ENCODE measurements around the gene RIIAD1.
"Not testable (repeated sequence)": the region's sequence is repeated elsewhere in the genome, so short reads cannot be mapped to it uniquely, and the experiment has no call there.

The RIIAD1 gene

DNA sequence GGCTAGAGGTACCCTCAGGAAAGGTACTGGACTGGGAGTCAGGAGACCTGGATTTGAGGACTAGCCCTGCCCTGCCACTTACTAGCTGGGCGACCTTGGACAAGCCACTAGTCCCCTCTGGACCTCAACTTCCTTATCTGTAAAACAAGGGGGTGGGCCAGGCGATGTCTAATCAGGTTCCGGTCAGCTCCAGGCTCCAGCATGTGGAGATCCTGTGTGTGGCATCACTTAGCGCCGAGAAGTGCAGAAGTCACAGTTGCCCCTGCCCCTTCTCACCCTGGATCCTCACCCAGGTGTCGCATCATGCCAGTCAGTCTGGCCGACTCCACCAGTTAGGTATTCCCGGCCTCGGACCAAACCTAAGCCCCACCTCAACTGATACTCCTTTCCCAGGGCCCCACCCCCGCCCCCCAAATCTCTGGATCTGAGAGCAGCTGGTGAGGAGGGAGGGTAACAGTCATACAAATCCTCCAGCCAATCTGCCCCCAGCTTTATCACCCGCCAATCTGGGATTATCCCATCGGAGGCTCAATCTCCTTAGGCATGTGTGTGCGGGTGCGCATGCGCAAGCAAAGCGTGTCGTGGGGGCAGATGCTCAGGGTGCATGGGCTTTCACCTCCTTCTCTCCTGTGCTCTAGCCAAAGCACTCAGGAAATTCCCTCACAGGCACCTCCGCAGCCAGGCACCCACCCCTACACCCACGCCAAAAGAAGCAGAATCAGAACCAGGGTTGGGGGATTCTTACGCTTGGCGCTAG lies 10.1 kb upstream of the RIIAD1 start:
- DNase-seq: no peak

DNA sequence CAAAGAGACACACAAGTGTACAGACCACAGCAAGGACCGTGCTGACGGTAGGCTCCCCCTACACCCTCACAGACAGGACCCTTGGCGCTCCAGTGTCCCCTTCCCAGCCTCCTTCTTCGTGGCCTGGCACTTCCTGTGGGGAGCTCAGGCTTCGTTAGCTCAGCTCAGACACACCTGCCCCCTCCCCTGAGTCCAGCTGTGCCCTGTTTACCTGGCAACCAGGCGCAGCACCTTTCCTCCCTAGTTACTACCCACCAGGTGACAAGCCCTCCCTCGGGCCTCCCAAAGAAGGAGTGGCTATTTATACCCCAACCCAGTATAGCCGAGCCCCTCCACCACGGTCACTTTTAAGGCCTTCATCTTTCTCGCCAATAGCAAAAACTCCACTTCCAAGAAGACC lies 9.4 kb upstream of the RIIAD1 start:
- DNase-seq: no peak

GRCh38 chr1:151713044-151713443 lies 8.3 kb upstream of the RIIAD1 start:
- DNase-seq: no peak

DNA sequence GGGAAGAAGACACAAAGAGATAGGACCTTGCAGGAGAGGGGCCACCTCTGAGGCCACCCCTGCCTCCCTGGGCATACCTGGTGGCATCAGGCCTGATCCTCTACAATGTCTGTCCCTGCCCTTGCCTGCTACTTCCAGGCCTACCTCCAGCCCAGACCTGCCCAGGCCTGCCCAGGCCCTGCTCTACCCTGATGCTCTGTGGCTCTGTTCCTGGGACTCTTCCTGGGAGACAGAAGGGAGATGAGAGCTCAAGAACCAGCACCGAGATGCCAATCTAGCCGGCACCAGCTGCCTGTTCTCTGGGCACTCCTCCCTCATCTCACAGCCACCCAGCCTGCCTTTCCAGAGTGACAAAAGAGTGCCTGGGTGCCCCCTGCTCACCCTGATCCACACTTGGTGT lies 7.4 kb upstream of the RIIAD1 start:
- no peak for DNase-seq

DNA sequence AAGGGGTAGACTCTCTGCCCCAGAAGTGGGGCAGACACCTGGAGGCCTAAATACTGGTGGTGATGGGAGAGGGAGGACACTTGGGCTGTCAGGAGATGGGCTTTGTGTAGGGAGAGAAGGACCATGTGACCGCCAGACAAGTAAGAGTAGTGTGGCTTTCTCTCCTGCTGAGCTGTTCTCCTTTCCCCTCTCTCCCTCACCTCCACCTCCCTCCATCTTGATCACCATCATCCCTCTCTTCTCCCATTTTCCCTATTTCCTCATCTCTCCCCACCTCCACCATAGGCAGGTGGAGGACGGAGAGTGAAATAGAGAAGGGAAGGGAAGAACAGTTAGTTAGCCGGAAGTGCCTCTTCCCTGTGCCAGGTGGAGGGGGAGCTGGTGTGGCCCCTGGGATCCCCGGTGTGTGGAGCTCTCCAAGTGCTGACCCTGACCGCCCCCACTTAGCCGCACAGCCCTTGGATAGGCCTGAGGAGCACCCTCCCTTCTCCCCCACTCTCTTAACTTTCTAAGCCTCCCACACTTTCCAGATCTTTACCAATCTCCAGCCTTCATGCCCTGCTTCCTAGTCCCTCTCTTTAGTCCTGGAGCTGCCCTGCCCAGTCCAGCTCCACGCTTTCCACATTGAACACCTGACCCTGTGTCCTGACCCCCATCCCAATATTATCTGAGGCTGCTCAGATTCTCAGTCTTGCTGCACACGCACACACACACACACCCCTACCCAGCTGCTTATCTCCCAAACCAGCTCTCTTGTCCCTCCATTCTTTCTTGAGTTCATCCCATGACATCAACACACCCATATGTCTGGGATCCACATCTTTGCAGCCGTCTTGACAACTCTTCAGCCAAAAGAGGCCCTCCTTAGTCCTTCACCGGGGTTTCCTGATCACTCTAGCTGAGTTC lies 6.2 kb upstream of the RIIAD1 start:
- DNase-seq: no peak

DNA sequence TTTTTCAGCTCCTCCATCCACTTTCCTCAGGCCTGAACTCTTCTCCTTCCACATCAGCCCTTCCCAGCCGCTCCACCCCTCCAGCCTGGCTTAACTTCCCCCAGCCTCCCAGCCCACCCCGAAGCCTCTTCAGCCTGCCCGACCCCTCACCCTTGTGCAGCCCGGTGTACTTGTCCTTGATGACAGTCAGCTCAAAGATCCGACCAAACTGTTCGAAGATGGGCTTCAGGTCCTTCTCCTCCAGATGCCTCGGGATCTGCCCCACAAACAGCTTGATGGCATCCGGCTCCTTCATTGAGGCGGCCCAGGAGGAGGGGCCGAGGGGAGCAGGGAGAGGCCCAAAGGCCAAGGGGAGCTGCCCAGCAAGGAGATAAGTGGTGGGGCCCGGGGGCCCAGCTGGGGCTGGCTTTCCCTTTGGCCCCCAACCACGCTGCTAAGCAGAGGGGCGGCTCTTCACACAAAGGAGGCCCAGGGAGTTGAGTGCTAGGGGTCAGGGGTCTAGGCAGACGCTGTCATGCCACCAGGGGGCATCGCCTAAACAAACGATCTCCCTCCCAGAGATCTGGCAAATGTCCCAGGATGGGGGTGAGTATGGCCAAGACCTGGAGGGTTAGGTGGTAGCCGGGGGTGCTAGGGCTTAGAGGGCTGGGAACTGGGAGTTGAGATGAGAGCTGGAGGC lies 5.5 kb upstream of the RIIAD1 start:
- DNase-seq: no peak

DNA sequence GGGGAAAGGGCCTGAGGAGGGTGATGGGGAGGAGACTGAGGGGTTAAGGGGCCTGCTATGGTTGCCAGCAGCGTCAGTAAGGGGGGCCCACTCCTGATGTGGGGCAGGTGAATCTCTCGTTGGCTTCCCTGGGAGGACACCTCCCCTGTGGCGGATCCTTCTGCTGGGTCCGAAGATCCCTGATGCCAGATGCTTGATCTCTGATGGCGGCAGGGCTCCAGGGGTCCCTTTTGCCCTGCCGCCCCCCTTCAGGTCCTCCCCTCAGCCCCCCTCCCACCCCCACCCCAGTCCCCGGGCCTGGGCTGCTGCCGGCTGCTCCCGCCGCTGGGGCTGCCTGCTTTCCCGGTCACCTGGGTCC lies 4.9 kb upstream of the RIIAD1 start:
- DNase-seq: no peak

GRCh38 chr1:151716771-151717631 lies 4.3 kb upstream of the RIIAD1 start, which contains the start of gene CELF3:
Gene CELF3 (minus strand): TSS chr1:151716803. CDS start chr1:151716020, 783 bp downstream.
- DNase-seq: no peak

GRCh38 chr1:151718011-151718431 lies 3.3 kb upstream of the RIIAD1 start:
- DNase-seq: no peak

- no peak for DNase-seq
These were observed 2.7 kb upstream of the RIIAD1 start for GRCh38 chr1:151718666-151719065.

DNA sequence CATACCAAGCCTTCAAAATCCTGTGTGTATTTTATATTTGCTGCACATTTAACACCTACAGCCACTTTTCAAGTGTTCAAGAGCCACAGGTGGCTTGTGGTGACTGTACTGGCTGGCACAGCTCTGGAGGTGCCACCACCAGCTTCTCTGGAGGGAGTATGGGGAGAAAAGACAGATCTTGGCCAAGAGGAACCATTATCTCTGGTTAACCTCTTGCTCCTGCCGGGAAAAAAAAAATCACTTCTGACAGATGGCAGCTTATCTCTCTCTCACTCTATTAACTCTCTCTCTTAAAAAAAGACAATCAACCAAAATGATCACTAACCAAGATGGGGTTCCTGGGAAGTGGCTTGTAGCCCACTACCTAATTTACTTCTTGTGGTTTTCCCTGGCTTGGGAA lies 1.2 kb upstream of the RIIAD1 start:
- no peak for DNase-seq

DNA sequence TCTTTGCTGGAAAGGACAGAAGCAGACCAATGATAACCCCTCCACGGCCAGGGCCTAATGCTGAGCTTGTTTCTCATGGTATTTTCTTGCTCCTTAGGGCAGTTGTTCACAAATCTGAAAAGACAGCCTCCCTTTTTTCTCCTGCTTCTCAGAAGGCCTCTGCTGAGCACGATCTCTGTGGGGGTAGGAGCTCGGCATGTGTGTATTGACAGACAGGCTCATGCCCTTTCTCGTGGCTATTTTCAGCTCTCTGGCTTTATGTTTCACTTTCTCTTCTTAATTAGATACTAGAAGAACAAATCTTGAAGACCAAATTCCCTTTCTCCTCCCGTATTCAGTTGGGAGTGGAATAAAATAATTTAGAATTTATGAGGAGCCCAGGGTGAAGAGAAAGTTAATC lies 768 bp upstream of the RIIAD1 start:
- peak in 1 of 2 donors; percentile 24 for DNase-seq

- DNase-seq: no peak
These were observed 627 bp downstream of the RIIAD1 start for GRCh38 chr1:151721788-151722510.

- DNase-seq: no peak
These were observed 2.5 kb downstream of the RIIAD1 start for GRCh38 chr1:151723726-151724370.

- no peak for DNase-seq
These were observed 7.1 kb downstream of the RIIAD1 start for GRCh38 chr1:151728151-151729054.

DNA sequence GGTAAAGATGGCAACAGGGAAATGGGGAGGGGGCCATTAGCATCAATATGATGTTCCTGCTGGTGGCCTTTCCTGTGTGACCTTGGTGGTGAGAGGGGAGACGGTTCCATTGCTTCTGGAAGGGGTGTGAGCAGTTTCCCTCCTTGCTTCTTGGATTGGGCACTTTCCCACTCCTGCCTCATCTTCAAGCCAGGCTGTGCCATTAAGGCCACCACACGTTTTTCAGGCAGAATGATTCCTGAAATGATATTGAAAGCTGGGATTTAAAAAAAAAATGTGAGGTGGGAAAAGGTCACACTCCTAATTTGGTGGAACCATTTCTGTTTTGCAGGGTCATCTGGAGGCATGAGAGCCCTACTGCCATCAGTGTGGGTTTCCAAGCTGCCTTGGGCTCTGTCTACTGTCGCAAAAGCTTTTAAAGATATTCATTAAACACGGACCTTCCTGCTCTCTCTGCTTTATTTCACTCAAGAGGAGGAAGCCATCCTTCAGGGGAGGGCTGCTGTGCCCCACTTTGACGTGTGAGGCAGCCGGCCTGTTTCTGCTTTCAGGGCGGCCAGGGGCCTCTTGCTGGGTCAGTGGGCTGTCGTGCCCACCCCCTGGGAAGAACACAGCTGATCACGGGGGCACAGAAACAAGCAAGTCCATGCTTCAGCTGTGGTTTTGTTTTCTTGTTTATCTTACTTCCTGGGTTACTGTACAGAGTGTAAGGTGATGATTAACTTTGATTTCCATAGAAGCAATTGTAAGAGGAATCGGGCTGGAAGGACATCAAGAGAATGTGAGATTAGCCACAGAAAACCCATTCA lies 8.0 kb downstream of the RIIAD1 start:
- DNase-seq: no peak

DNA sequence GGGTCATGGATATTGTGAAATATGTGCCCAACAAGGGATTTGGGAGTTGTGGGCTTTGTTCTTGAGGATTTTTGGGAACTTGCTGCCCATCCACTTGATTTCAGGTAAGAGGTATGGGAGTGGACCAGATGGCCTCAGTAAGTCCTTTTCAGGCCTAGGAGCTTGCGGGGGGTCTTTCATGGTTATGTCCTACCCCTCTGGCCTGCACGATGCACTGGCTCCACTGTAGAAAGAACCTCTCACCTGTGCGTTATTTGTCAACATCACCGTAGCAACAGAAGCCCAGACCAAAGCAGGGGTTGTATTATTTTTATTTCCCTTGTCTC lies 8.6 kb downstream of the RIIAD1 start:
- no peak for DNase-seq

- DNase-seq: no peak
These were observed 11.8 kb downstream of the RIIAD1 start for GRCh38 chr1:151733126-151733525.

DNA sequence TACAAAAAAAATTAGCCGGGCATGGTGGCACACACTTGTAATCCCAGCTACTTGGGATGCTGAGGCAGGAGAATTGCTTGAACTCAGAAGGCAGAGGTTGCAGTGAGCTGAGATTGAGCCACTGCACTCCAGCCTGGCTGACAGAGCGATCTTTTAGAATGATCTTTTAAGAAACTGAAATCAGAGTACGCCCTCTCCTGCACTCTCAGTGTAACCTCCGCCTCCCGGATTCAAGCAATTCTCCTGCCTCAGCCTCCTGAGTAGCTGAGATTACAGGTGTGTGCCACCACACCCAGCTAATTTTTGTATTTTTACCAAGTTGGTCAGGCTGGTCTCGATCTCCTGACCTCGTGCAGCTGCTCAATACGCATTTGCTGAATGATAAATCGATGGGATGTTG lies 12.7 kb downstream of the RIIAD1 start:
- DNase-seq: not testable (repeated sequence)

Data from bone marrow (tissue), 2 donors.